DND-41 (cell line): Measurements from ENCODE around the gene ANKRD13B.

Experiments
- ATAC-seq: fragments of 200-7000 bp; cut with Tn5 transposase; 3 replicates; pipeline ENCODE4 v1.9.1; 2021; ENCODE audit warnings: low read depth; ENCODE audit not compliant: insufficient read depth
- DNase-seq: peaks from one replicate; pipeline ENCODE4 v3.0.0-alpha.2; 2020
- H2AFZ ChIP-seq: 2 replicates; pipeline ENCODE4 v1.6.0; 2012; ENCODE audit warnings: low read depth, low read length
- H3K27ac ChIP-seq: 2 replicates; pipeline ENCODE4 v1.5.1; 2012; ENCODE audit warnings: low read length, inconsistent platforms
- H3K27me3 ChIP-seq: fragments of 200-600 bp; sonication (generic); 2 replicates; pipeline ENCODE4 v1.6.0; 2012; ENCODE audit warnings: low read length, mild to moderate bottlenecking, inconsistent platforms; ENCODE audit not compliant: insufficient read depth, poor library complexity
- H3K36me3 ChIP-seq: 2 replicates; pipeline ENCODE4 v1.5.1; 2012; ENCODE audit warnings: low read length, inconsistent platforms; ENCODE audit not compliant: insufficient read depth
- H3K4me1 ChIP-seq: 2 replicates; pipeline ENCODE4 v1.5.1; 2012; ENCODE audit warnings: mild to moderate bottlenecking, low read length; ENCODE audit not compliant: insufficient read depth
- H3K4me2 ChIP-seq: 2 replicates; pipeline ENCODE4 v1.6.0; 2012; ENCODE audit warnings: mild to moderate bottlenecking, moderate library complexity, low read length, inconsistent platforms; ENCODE audit not compliant: insufficient read depth
- H3K4me3 ChIP-seq, 2 experiments: fragments of 200-600 bp in 1 of 2; shearing (Covaris generic) in 1 of 2; 2 replicates each; pipeline ENCODE4 v1.5.1; 2012 to 2016; ENCODE audit warnings: inconsistent platforms in 2 of 2, low read length in 2 of 2, mild to moderate bottlenecking in 2 of 2, low read depth in 1 of 2, moderate library complexity in 1 of 2
- H3K79me2 ChIP-seq: 2 replicates; pipeline ENCODE4 v1.6.0; 2012; ENCODE audit warnings: low read length, inconsistent platforms; ENCODE audit not compliant: insufficient read depth
- H3K9ac ChIP-seq: 2 replicates; pipeline ENCODE4 v1.6.0; 2012; ENCODE audit warnings: low read depth, mild to moderate bottlenecking, inconsistent platforms, low read length, moderate library complexity
- H3K9me3 ChIP-seq: 2 replicates; pipeline ENCODE4 v1.5.1; 2012; ENCODE audit warnings: low read length, moderate library complexity, mild to moderate bottlenecking, inconsistent platforms; ENCODE audit not compliant: insufficient read depth, severe bottlenecking
- H4K20me1 ChIP-seq: 2 replicates; pipeline ENCODE4 v1.6.0; 2012; ENCODE audit warnings: low read length; ENCODE audit not compliant: insufficient read depth
- CTCF ChIP-seq: IDR thresholded peaks from 2 replicates; pipeline ENCODE4 v1.5.1; 2012; ENCODE audit warnings: borderline replicate concordance, low read length, moderate library complexity, mild to moderate bottlenecking; ENCODE audit not compliant: poor library complexity, severe bottlenecking; ENCODE audit errors: extremely low read depth
- EZH2 ChIP-seq: IDR thresholded peaks from 3 replicates; pipeline ENCODE4 v1.6.1; 2012; ENCODE audit warnings: borderline replicate concordance, low read depth, mild to moderate bottlenecking, moderate library complexity, low read length, inconsistent platforms; ENCODE audit not compliant: severe bottlenecking

Gene ANKRD13B

DNA sequence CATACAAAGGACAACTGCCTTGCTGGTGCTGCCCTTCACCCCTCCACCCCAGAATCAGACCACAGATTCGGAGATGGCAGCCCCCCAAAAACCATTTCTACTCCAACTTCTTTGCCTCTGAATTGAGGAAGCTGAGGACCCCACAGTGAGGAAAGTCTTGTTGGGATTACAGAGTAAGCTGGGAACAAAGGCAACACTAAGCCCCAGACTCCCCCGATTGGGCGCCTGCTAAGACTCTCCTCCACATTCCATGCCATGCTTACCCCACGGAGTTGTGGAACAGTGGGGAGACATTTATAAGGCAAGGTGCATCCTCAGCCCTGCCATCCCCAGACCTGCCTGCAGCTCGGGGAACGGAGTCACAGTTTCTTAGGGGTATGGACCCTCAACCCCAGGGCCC lies 5.3 kb upstream of the ANKRD13B start:
- TF ChIP-seq CTCF (no peak), EZH2 (no peak)
- H3K27me3 ChIP-seq, result no peaks in the 10 kb centered on the region
- peak overlapping the region in 1 of 2 experiments; percentile 74; a peak in 2 of 4 replicates for H3K4me3 ChIP-seq
- peak overlapping the region; percentile 97 for H3K4me2 ChIP-seq
- peaks cover 14% of the 10 kb centered on the region for H3K36me3 ChIP-seq
- H3K4me1 ChIP-seq, result peaks cover 61% of the 10 kb centered on the region
- H4K20me1 ChIP-seq, result peaks cover 61% of the 10 kb centered on the region
- H3K9ac ChIP-seq, result peak overlapping the region; percentile 72
- no peak for DNase-seq
- H2AFZ ChIP-seq, result no peak overlapping the region
- no peak for ATAC-seq
- peak overlapping the region; percentile 50; the same call in 1 of the 2 replicates for H3K27ac ChIP-seq
- H3K79me2 ChIP-seq, result peaks cover 74% of the 10 kb centered on the region
- no peaks in the 10 kb centered on the region for H3K9me3 ChIP-seq

DNA sequence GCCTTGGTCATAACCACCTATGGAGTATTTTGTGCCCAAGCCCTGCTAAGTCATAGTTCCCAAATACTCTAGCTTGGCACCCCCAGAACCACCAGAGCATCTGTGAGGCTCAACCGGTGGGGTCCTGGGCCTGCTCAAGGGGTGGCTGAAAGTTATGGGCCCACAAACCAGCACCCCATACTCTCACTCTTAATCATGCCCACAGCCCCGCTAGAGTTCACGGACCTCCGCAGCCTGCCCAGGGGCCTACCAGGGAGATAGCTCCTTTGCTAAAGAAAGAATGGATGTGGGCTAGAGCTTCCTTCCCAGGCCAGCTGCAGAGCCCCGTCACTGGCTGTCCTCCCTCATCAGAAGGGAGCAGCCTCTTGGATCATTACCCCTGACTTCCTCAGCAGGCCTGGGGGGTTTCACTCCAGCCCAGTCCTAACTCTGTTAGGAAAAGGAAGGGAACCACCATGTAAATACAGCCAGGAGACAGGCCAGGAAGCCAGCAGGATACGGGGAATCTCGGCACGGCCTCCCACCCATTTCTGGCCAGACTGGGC lies 4.8 kb upstream of the ANKRD13B start:
- Histone ChIP-seq H3K4me3 (peak overlapping the region; percentile 74 to 76; a peak in 3 of 4 replicates), H3K36me3 (peaks cover 9% of the 10 kb centered on the region; the same call in 1 of the 2 replicates), H3K4me2 (peak overlapping the region; percentile 97), H3K9me3 (no peaks in the 10 kb centered on the region), H3K9ac (peak overlapping the region; percentile 72), H4K20me1 (peaks cover 56% of the 10 kb centered on the region), H3K27me3 (no peaks in the 10 kb centered on the region), H3K4me1 (peaks cover 65% of the 10 kb centered on the region), H3K79me2 (peaks cover 69% of the 10 kb centered on the region), H2AFZ (no peak overlapping the region), H3K27ac (peak overlapping the region; percentile 50)
- ATAC-seq, result no peak
- DNase-seq, result no peak
- TF ChIP-seq EZH2, result no peak
- TF ChIP-seq CTCF, result no peak

DNA sequence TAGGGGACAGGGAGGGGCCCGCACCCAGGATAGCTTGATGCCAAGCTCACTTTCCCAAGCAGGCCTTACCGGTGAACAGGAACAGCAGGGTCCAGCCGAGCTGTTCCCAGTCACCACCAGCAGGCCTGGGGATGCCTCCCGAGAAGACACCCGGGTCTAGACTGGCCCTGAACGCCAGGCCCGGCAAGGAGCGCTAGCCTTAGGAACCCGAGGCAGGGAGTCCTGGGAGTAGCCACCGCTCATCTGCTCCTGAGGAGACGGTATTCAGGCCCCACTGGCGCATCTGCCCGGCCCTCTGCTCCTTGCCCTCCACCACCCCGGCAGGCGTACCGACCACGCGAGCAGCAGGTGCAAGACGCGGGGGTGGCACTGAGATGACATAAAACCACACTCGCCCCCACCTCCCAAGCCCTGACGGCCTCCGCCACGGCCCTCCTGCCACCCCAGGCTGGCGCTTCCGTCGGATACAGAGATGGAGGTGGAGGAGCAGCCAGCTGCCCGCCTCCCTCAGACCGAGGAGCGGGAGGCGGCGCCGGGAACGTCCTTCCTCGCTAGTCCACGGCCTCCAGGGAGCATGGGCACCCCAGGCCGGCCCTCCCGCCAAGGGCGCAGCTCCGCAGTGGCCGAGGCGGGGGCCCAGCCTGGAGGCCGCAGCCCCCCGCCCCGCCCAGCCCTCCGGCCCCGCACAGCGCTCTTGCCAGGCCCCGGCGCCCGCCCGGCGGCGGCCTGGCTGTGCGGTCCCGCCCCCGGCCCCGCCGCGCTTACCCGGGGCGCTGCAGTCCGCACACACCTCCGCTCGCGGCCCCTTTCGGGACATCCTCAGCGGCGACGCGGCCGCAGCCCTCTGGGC lies 4.1 kb upstream of the ANKRD13B start:
- peak overlapping the region; percentile 74 to 76 for H3K4me3 ChIP-seq
- H3K4me2 ChIP-seq, result peak overlapping the region; percentile 97
- peaks cover 64% of the 10 kb centered on the region for H3K79me2 ChIP-seq
- H4K20me1 ChIP-seq, result peaks cover 49% of the 10 kb centered on the region
- H3K36me3 ChIP-seq, result 0 out of 2 replicates have a peak, but pooled peaks cover 3% of the 10 kb centered on the region
- H3K27me3 ChIP-seq, result peaks cover 4% of the 10 kb centered on the region
- peak; percentile 45 for ATAC-seq
- peak; percentile 78 for DNase-seq
- TF ChIP-seq CTCF (no peak), EZH2 (no peak)
- no peaks in the 10 kb centered on the region for H3K9me3 ChIP-seq
- H2AFZ ChIP-seq, result peak overlapping the region; percentile 63
- H3K4me1 ChIP-seq, result peaks cover 69% of the 10 kb centered on the region
- peak overlapping the region; percentile 50 for H3K27ac ChIP-seq
- peak overlapping the region; percentile 72 for H3K9ac ChIP-seq
